CD4-positive, alpha-beta T cell (primary cell): ENCODE results near the gene PTPRM. TPM values are rescaled to one million over a fixed set of nuclear protein-coding genes. Genes with fewer than 3 reads are reported as not detected.

Experiments
- ATAC-seq: fragments of 200-7000 bp; cut with Tn5 transposase; one replicate; pipeline ENCODE4 v1.10.0; 2022; ENCODE audit warnings: mild to moderate bottlenecking; ENCODE audit not compliant: poor library complexity
- CTCF ChIA-PET: fragments of 350-600 bp; sonication (Branson Sonifier 250); formaldehyde crosslinking; loops from one replicate; lab custom pipeline; 2021; ENCODE audit warnings: antibody characterized with exemption, inconsistent platforms; lab: Charles Lee
- POLR2A ChIA-PET: fragments of 350-600 bp; sonication (Branson Sonifier 250); formaldehyde crosslinking; loops from one replicate; lab custom pipeline; 2021; ENCODE audit warnings: antibody characterized with exemption, inconsistent platforms; lab: Charles Lee
- DNase-seq, 14 experiments: peaks; one replicate each; pipeline ENCODE4 v3.0.0-alpha.2; 2013 to 2020; ENCODE audit warnings: mixed read lengths in 2 of 14
- H3K27ac ChIP-seq, 2 donors: one replicate each; pipeline versions ENCODE4 v1.5.1 to v1.7.0; 2013; ENCODE audit warnings: low read length in 2 of 2, low read depth in 1 of 2, mild to moderate bottlenecking in 1 of 2
- H3K27me3 ChIP-seq, 2 experiments: 1 replicate in 1 of 2; 2 replicates in 1 of 2; pipeline versions ENCODE4 v1.6.1 to v1.7.0; 2013; ENCODE audit warnings: low read length in 2 of 2, control low read depth in 1 of 2, mild to moderate bottlenecking in 1 of 2, moderate library complexity in 1 of 2; ENCODE audit not compliant: insufficient read depth in 2 of 2, control insufficient read depth in 1 of 2
- H3K36me3 ChIP-seq: one replicate; pipeline ENCODE4 v1.6.1; 2013; ENCODE audit warnings: low read length, control low read depth; ENCODE audit not compliant: insufficient read depth
- H3K4me1 ChIP-seq: one replicate; pipeline ENCODE4 v1.6.1; 2013; ENCODE audit warnings: low read length, control low read depth; ENCODE audit not compliant: insufficient read depth
- H3K4me3 ChIP-seq: one replicate; pipeline ENCODE4 v1.5.1; 2013; ENCODE audit warnings: mild to moderate bottlenecking, low read length, moderate library complexity
- H3K9me3 ChIP-seq, 2 experiments: 1 replicate in 1 of 2; 2 replicates in 1 of 2; pipeline versions ENCODE4 v1.6.1 to v1.7.0; 2013; ENCODE audit warnings: low read length in 2 of 2, mild to moderate bottlenecking in 2 of 2, control low read depth in 1 of 2, moderate library complexity in 1 of 2; ENCODE audit not compliant: control insufficient read depth in 1 of 2, insufficient read depth in 1 of 2
- H3K27ac Mint-ChIP-seq: one replicate; pipeline ENCODE4 v1.8.0; 2020; ENCODE audit warnings: mixed read lengths
- H3K27me3 Mint-ChIP-seq: one replicate; pipeline ENCODE4 v1.8.0; 2021; ENCODE audit warnings: mixed read lengths
- H3K36me3 Mint-ChIP-seq: one replicate; pipeline ENCODE4 v1.8.0; 2021; ENCODE audit warnings: low read depth, mixed read lengths
- H3K4me1 Mint-ChIP-seq: one replicate; pipeline ENCODE4 v1.8.0; 2021; ENCODE audit warnings: low read depth, mixed read lengths
- H3K4me3 Mint-ChIP-seq: one replicate; pipeline ENCODE4 v1.8.0; 2020; ENCODE audit warnings: mild to moderate bottlenecking, mixed read lengths
- H3K9me3 Mint-ChIP-seq: one replicate; pipeline ENCODE4 v1.8.0; 2020; ENCODE audit warnings: mixed read lengths
- intact Hi-C, 2 experiments: fragments of 100-400 bp; cut with DNase I in 1 of 2; cut with micrococcal nuclease in 1 of 2; formaldehyde crosslinking; loops; one replicate each; pipeline versions ENCODE4 v1.15.1 to v1.9.0; 2023 to 2025; cut with DNase I, micrococcal nuclease
- total RNA-seq, 174 experiments: library from RNA in 2 of 174; stranded (reverse) in 2 of 174; gene quantifications; one replicate each; pipeline ENCODE4 v1.2.3 and lab custom pipeline; 2021 to 2026
- TF ChIP-seq, protein P1 (sequence below): fragments of 200-600 bp; IDR thresholded peaks from one replicate; pipeline ENCODE4 v1.8.0; 2022; ENCODE audit warnings: antibody characterized with exemption, mild to moderate bottlenecking

The PTPRM gene
- total RNA-seq, 2 experiments from 2014 or later: 21.7 to 21.9 TPM

DNA sequence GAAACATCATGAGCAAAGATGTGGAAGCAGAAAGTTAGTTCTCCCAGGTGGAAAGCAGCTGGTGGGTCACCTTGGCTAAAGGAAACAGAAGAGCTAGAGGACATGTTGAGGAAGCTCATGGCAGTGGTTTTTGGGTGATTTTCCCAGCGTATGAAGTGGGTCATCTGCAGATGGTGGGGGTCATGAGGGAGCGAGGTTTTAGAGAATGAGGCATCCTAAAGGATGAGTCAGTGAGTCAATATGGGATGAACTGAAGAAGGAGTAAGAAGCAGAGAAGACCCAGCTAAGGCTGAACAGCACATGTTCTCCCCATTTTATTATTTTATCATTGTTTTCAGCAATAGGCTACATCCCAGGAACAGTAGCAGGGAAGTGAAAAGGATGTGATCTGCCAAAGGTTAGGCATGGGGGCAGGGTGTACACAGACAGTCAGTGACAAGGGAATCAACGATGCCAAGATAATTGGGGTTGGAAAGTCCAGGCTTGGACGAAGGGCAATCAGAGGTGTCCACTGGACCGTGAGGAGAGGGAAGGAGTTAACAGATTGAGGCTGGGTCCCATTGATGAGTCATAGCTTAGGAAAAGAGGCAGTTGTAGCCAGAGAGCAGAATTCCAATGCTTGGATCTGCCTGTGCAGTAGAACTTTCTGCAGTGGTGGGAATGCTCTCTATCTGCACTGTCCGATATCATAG is 752.8 kb downstream of the PTPRM start:
- Mint-ChIP-seq H3K36me3 (no peaks in the 10 kb centered on the region), H3K27me3 (no peaks in the 10 kb centered on the region), H3K4me3 (no peak overlapping the region), H3K27ac (no peak overlapping the region), H3K4me1 (no peaks in the 10 kb centered on the region), H3K9me3 (peaks cover 3% of the 10 kb centered on the region)
- TF ChIP-seq, protein P1, sequence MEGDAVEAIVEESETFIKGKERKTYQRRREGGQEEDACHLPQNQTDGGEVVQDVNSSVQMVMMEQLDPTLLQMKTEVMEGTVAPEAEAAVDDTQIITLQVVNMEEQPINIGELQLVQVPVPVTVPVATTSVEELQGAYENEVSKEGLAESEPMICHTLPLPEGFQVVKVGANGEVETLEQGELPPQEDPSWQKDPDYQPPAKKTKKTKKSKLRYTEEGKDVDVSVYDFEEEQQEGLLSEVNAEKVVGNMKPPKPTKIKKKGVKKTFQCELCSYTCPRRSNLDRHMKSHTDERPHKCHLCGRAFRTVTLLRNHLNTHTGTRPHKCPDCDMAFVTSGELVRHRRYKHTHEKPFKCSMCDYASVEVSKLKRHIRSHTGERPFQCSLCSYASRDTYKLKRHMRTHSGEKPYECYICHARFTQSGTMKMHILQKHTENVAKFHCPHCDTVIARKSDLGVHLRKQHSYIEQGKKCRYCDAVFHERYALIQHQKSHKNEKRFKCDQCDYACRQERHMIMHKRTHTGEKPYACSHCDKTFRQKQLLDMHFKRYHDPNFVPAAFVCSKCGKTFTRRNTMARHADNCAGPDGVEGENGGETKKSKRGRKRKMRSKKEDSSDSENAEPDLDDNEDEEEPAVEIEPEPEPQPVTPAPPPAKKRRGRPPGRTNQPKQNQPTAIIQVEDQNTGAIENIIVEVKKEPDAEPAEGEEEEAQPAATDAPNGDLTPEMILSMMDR: no peak
- no peak overlapping the region for H3K4me3 ChIP-seq
- ChIA-PET CTCF (no interaction called here), POLR2A (no interaction called here)
- ATAC-seq (no peak), DNase-seq (no peak)
- H3K4me1 ChIP-seq: no peaks in the 10 kb centered on the region
- no peak overlapping the region for H3K27ac ChIP-seq
- H3K9me3 ChIP-seq: no peaks in the 10 kb centered on the region
- no peaks in the 10 kb centered on the region for H3K36me3 ChIP-seq
- no peaks in the 10 kb centered on the region for H3K27me3 ChIP-seq
- intact Hi-C loops: no loop called here

DNA sequence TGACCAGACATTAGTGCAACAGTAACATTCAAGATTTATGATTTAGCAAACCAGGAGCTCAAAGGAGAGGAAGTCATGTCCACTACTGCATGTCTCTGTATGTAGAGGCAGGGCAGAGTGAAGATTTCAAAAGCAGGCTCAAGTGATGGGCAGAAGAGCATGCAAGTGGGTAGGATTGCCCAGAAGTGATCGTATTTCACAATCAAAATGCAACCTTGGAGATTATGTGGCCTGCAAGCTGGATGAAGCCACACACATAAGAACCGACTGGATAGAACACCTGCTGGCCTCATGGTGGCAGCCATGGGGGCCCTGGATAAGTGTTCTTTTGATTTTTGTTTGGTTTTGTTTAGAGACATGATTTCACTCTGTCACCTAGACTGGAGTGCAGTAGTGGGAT is 755.4 kb downstream of the PTPRM start:
- ChIA-PET CTCF (no interaction called here), POLR2A (no interaction called here)
- Histone ChIP-seq H3K4me1 (no peaks in the 10 kb centered on the region), H3K27me3 (no peaks in the 10 kb centered on the region), H3K27ac (no peak overlapping the region), H3K9me3 (no peaks in the 10 kb centered on the region), H3K4me3 (no peak overlapping the region), H3K36me3 (no peaks in the 10 kb centered on the region)
- Mint-ChIP-seq H3K27me3 (no peaks in the 10 kb centered on the region), H3K27ac (no peak overlapping the region), H3K4me1 (no peaks in the 10 kb centered on the region), H3K4me3 (no peak overlapping the region), H3K9me3 (no peaks in the 10 kb centered on the region), H3K36me3 (no peaks in the 10 kb centered on the region)
- intact Hi-C loops: no loop called here
- no peak for DNase-seq
- no peak for ATAC-seq
- TF ChIP-seq, protein P1: no peak

DNA sequence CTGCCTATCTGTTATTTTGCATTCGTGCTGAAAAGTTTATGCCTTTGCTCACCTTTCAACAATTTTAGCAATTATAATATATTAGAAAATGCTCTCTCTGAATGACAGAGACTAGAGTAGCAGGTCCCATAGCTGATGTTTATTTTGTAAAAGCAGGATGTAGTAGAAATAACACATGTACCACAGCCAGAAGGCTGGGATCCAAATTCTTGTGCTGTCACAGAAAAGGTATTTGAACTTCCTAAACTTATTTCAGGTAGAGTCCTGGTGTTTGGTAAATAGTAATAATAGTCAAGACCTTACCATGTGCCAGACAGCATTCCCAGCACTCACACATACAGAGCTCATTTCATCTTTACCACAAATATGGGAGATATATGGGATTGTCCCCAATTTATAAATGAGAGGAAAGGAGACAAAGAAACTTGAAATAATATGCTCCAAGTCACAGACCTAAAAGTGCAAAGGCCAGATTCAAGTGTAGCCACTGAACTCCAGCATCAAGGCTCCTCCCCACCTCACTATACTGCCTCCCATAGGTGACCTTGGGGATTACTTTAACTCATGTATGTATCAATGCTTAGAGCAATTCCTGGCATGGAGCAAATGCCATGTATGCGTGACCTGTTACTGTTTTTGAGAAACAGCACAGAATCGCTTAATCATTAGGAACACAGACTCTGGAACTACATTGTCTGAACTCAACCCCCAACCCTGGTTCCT is 757.4 kb downstream of the PTPRM start:
- no peak overlapping the region for H3K27ac ChIP-seq
- Mint-ChIP-seq H3K36me3 (no peaks in the 10 kb centered on the region), H3K9me3 (no peaks in the 10 kb centered on the region), H3K4me3 (no peak overlapping the region), H3K27ac (no peak overlapping the region), H3K27me3 (no peaks in the 10 kb centered on the region), H3K4me1 (no peaks in the 10 kb centered on the region)
- no peaks in the 10 kb centered on the region for H3K36me3 ChIP-seq
- H3K9me3 ChIP-seq: no peaks in the 10 kb centered on the region
- ChIA-PET CTCF (no interaction called here), POLR2A (no interaction called here)
- H3K4me3 ChIP-seq: no peak overlapping the region
- intact Hi-C loops: no loop called here
- ATAC-seq (no peak), DNase-seq (no peak)
- H3K4me1 ChIP-seq: no peaks in the 10 kb centered on the region
- TF ChIP-seq, protein P1: no peak
- H3K27me3 ChIP-seq: no peaks in the 10 kb centered on the region
